GM23338 (cell line): Measurements from ENCODE around the gene PKD1. TPM values are rescaled to one million over a fixed set of nuclear protein-coding genes. Genes with fewer than 3 reads are reported as not detected.

ENCODE experiments used
- ATAC-seq: fragments of 200-7000 bp; cut with Tn5 transposase; 3 replicates; pipeline ENCODE4 v1.9.1; 2020
- DNase-seq: peaks from one replicate; pipeline ENCODE4 v3.0.0-alpha.2; 2015; ENCODE audit warnings: low spot score
- H2AFZ ChIP-seq: fragments of 200-600 bp; sonication (generic); 2 replicates; pipeline ENCODE4 v1.8.0; 2016; ENCODE audit warnings: antibody characterized with exemption, mild to moderate bottlenecking, moderate library complexity
- H3F3A ChIP-seq: fragments of 200-600 bp; sonication (generic); replicated peaks from 2 replicates; pipeline ENCODE4 v1.8.0; 2017; ENCODE audit warnings: antibody characterized with exemption, mixed run types, low read depth
- H3K27ac ChIP-seq: fragments of 200-600 bp; sonication (generic); 2 replicates; pipeline ENCODE4 v1.6.1; 2016; ENCODE audit warnings: low read depth
- H3K27me3 ChIP-seq: fragments of 200-600 bp; sonication (generic); 2 replicates; pipeline ENCODE4 v1.8.0; 2016; ENCODE audit warnings: mild to moderate bottlenecking, mixed run types, moderate library complexity; ENCODE audit not compliant: insufficient read depth
- H3K36me3 ChIP-seq: fragments of 200-600 bp; sonication (generic); 2 replicates; pipeline ENCODE4 v1.8.0; 2016; ENCODE audit warnings: mild to moderate bottlenecking; ENCODE audit not compliant: insufficient read depth
- H3K4me1 ChIP-seq: fragments of 200-600 bp; sonication (generic); 2 replicates; pipeline ENCODE4 v1.8.0; 2016; ENCODE audit warnings: mild to moderate bottlenecking, moderate library complexity; ENCODE audit not compliant: insufficient read depth
- H3K4me2 ChIP-seq: fragments of 200-600 bp; sonication (generic); 2 replicates; pipeline ENCODE4 v1.7.1; 2017; ENCODE audit warnings: mixed run types
- H3K4me3 ChIP-seq: fragments of 200-600 bp; sonication (generic); 2 replicates; pipeline ENCODE4 v1.6.1; 2016; ENCODE audit warnings: mixed run types
- H3K79me2 ChIP-seq: fragments of 200-600 bp; sonication (generic); replicated peaks from 2 replicates; pipeline ENCODE4 v1.8.0; 2017; ENCODE audit warnings: mild to moderate bottlenecking; ENCODE audit not compliant: insufficient read depth
- H3K9me2 ChIP-seq: fragments of 200-600 bp; sonication (generic); 2 replicates; pipeline ENCODE4 v1.8.0; 2017; ENCODE audit not compliant: insufficient read depth
- H4K20me1 ChIP-seq: fragments of 200-600 bp; sonication (generic); replicated peaks from 2 replicates; pipeline ENCODE4 v1.8.0; 2017; ENCODE audit warnings: mild to moderate bottlenecking; ENCODE audit not compliant: insufficient read depth
- H3K27ac Mint-ChIP-seq: 2 replicates; pipeline ENCODE4 v1.8.0; 2020; ENCODE audit warnings: inconsistent platforms, mild to moderate bottlenecking, moderate library complexity, mixed read lengths
- H3K27me3 Mint-ChIP-seq: 3 replicates; pipeline ENCODE4 v1.8.0; 2022; ENCODE audit warnings: low read depth, mild to moderate bottlenecking, moderate library complexity, mixed read lengths, inconsistent platforms; ENCODE audit not compliant: insufficient read depth, poor library complexity
- H3K36me3 Mint-ChIP-seq: 3 replicates; pipeline ENCODE4 v1.8.0; 2021; ENCODE audit warnings: low read depth, mild to moderate bottlenecking, inconsistent platforms, moderate library complexity, mixed read lengths
- H3K4me1 Mint-ChIP-seq: 3 replicates; pipeline ENCODE4 v1.8.0; 2020; ENCODE audit warnings: mild to moderate bottlenecking, inconsistent platforms, mixed read lengths
- H3K4me3 Mint-ChIP-seq: 3 replicates; pipeline ENCODE4 v1.8.0; 2021; ENCODE audit warnings: moderate library complexity, mild to moderate bottlenecking, inconsistent platforms, mixed read lengths
- H3K9me3 Mint-ChIP-seq: 3 replicates; pipeline ENCODE4 v1.8.0; 2020; ENCODE audit warnings: moderate library complexity, mild to moderate bottlenecking, inconsistent platforms, mixed read lengths
- CREB1 ChIP-seq: fragments of 250-450 bp; sonication (Bioruptor Pico); IDR thresholded peaks from 2 replicates; pipeline ENCODE4 v1.5.0; 2020; ENCODE audit warnings: low read depth, mild to moderate bottlenecking, moderate library complexity
- EZH2 ChIP-seq: fragments of 200-600 bp; sonication (generic); IDR thresholded peaks from one replicate; pipeline ENCODE4 v1.8.0; 2017; ENCODE audit warnings: antibody characterized with exemption, mild to moderate bottlenecking, low read depth; ENCODE audit not compliant: unreplicated experiment
- EZH2phosphoT487 ChIP-seq: fragments of 200-600 bp; sonication (generic); IDR thresholded peaks from one replicate; pipeline ENCODE4 v1.8.1; 2018; ENCODE audit warnings: antibody characterized with exemption; ENCODE audit not compliant: unreplicated experiment
- POLR2AphosphoS5 ChIP-seq: IDR thresholded peaks from 2 replicates; pipeline ENCODE4 v1.6.1; 2016; ENCODE audit warnings: antibody characterized with exemption, low read depth
- STAT1 ChIP-seq: IDR thresholded peaks from one replicate; pipeline ENCODE4 v1.6.1; 2016; ENCODE audit warnings: antibody characterized with exemption; ENCODE audit not compliant: unreplicated experiment
- ZNF114 ChIP-seq: fragments of 250-450 bp; sonication (Bioruptor Pico); IDR thresholded peaks from 2 replicates; pipeline ENCODE4 v1.5.0; 2020; ENCODE audit warnings: mild to moderate bottlenecking, moderate library complexity
- ZNF331 ChIP-seq: fragments of 250-450 bp; sonication (Bioruptor Pico); IDR thresholded peaks from 2 replicates; pipeline ENCODE4 v1.5.0; 2020; ENCODE audit warnings: low read depth, mild to moderate bottlenecking, moderate library complexity
- polyA plus RNA-seq: library from polyadenylated mRNA; unstranded; fragments of >200 nt; fragmentation: Nextera tagmentation; extraction: Ambion mirVana; gene quantifications from 2 replicates; pipeline ENCODE4 v1.2.1, GENCODE V29; 2016
- total RNA-seq: library from RNA; depleted of rRNA; stranded (reverse); fragments of >200 nt; shearing (Covaris generic); gene quantifications from 2 replicates; pipeline ENCODE4 v1.2.3, GENCODE V29; 2014
- TF ChIP-seq, protein P1 (sequence below): IDR thresholded peaks from one replicate; pipeline ENCODE4 v1.6.1; 2018; ENCODE audit warnings: antibody characterized with exemption; ENCODE audit not compliant: unreplicated experiment
- TF ChIP-seq, protein P2 (sequence below), 2 experiments: fragments of 200-600 bp in 1 of 2; sonication (generic) in 1 of 2; conservative IDR thresholded peaks; 2 replicates each; pipeline versions ENCODE4 v1.5.1 to v1.6.1; 2016 to 2017; ENCODE audit warnings: antibody characterized with exemption in 2 of 2, low read depth in 2 of 2, mild to moderate bottlenecking in 2 of 2, moderate library complexity in 1 of 2
- TF ChIP-seq, protein P3 (sequence below): IDR thresholded peaks from 2 replicates; pipeline ENCODE4 v1.6.1; 2016; ENCODE audit warnings: antibody characterized with exemption

Gene PKD1
- total and polyA plus RNA-seq, 2 experiments from 2014 or later = 21.1 to 107 TPM

DNA sequence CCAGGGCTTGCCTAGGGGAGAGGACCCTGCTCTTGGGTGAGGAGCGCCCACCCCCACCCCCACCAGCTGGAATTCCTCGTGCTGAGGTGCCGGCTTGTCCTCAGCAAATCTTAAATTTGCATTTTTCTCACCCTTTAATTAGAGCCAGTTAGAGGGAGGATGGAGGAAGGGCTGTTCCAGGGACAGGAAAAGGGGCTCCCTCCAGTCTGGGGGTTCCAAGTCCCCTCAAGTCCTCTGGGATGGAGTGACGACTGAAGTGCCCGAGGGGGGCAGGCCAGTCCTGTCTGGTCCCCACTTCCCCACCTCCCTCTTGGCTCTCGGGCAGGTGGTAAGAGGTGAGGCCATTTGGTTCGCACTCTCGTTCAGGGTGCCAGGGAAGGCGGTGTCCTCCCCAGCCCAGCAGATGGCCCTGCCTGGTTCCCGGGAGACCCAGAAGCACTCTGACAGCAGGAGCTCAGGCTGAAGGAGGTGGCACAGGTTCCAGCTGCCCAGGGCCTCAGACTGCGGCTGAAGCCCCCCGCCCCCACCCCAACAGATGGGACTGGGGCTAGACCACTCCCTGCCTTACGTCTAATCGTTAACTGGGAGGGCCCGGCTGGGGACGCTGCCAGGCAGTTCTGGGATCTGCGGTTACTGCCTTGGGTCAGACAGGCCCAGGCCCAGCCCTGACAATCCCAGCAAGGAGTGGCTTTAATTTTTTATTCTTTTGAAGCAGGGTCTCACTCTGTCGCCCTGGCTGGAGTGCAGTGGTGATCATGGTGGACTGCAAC lies 14.9 kb upstream of the PKD1 start:
- peaks cover 21% of the 10 kb centered on the region for H3K9me3 Mint-ChIP-seq
- peak; percentile 4 for ATAC-seq
- H3K4me3 Mint-ChIP-seq = peak overlapping the region; percentile 93
- peaks cover 30% of the 10 kb centered on the region for H3K4me1 Mint-ChIP-seq
- H3K36me3 ChIP-seq = peaks cover 21% of the 10 kb centered on the region; the same call in 1 of the 2 replicates
- H3K4me1 ChIP-seq = peaks cover 32% of the 10 kb centered on the region
- peak overlapping the region; percentile 95 for H3K27ac ChIP-seq
- H3K27me3 ChIP-seq = peaks cover 9% of the 10 kb centered on the region; the same call in 1 of the 2 replicates
- H3K27me3 Mint-ChIP-seq = peaks cover 64% of the 10 kb centered on the region
- no peaks in the 10 kb centered on the region for H3K9me2 ChIP-seq
- H4K20me1 ChIP-seq = peaks cover 33% of the 10 kb centered on the region
- H3F3A ChIP-seq = peaks cover 64% of the 10 kb centered on the region
- H3K4me2 ChIP-seq = peak overlapping the region; percentile 100
- H3K27ac Mint-ChIP-seq = peak overlapping the region; percentile 45; the same call in 1 of the 2 replicates
- H2AFZ ChIP-seq = no peak overlapping the region
- peak overlapping the region; percentile 79 for H3K4me3 ChIP-seq
- peak; percentile 80 for DNase-seq
- H3K36me3 Mint-ChIP-seq = peaks cover 45% of the 10 kb centered on the region
- peaks cover 27% of the 10 kb centered on the region for H3K79me2 ChIP-seq
- no peak for TF ChIP-seq STAT1
- TF ChIP-seq, protein P1, sequence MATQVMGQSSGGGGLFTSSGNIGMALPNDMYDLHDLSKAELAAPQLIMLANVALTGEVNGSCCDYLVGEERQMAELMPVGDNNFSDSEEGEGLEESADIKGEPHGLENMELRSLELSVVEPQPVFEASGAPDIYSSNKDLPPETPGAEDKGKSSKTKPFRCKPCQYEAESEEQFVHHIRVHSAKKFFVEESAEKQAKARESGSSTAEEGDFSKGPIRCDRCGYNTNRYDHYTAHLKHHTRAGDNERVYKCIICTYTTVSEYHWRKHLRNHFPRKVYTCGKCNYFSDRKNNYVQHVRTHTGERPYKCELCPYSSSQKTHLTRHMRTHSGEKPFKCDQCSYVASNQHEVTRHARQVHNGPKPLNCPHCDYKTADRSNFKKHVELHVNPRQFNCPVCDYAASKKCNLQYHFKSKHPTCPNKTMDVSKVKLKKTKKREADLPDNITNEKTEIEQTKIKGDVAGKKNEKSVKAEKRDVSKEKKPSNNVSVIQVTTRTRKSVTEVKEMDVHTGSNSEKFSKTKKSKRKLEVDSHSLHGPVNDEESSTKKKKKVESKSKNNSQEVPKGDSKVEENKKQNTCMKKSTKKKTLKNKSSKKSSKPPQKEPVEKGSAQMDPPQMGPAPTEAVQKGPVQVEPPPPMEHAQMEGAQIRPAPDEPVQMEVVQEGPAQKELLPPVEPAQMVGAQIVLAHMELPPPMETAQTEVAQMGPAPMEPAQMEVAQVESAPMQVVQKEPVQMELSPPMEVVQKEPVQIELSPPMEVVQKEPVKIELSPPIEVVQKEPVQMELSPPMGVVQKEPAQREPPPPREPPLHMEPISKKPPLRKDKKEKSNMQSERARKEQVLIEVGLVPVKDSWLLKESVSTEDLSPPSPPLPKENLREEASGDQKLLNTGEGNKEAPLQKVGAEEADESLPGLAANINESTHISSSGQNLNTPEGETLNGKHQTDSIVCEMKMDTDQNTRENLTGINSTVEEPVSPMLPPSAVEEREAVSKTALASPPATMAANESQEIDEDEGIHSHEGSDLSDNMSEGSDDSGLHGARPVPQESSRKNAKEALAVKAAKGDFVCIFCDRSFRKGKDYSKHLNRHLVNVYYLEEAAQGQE = no peak
- no peak for TF ChIP-seq EZH2
- TF ChIP-seq CREB1 (CRISPR knock-in tag) = no peak
- TF ChIP-seq EZH2phosphoT487 = no peak
- no peak for TF ChIP-seq ZNF331 (CRISPR knock-in tag)
- TF ChIP-seq POLR2AphosphoS5 = peak; percentile 44; the same call in 1 of the 2 replicates
- TF ChIP-seq, protein P2, sequence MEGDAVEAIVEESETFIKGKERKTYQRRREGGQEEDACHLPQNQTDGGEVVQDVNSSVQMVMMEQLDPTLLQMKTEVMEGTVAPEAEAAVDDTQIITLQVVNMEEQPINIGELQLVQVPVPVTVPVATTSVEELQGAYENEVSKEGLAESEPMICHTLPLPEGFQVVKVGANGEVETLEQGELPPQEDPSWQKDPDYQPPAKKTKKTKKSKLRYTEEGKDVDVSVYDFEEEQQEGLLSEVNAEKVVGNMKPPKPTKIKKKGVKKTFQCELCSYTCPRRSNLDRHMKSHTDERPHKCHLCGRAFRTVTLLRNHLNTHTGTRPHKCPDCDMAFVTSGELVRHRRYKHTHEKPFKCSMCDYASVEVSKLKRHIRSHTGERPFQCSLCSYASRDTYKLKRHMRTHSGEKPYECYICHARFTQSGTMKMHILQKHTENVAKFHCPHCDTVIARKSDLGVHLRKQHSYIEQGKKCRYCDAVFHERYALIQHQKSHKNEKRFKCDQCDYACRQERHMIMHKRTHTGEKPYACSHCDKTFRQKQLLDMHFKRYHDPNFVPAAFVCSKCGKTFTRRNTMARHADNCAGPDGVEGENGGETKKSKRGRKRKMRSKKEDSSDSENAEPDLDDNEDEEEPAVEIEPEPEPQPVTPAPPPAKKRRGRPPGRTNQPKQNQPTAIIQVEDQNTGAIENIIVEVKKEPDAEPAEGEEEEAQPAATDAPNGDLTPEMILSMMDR (conservative IDR thresholded peaks at IDR 0.05; ENCODE audit: low read depth in 2 of 2) = no peak; a peak in 1 of 4 replicates
- no peak for TF ChIP-seq ZNF114 (CRISPR knock-in tag)
- TF ChIP-seq, protein P3, sequence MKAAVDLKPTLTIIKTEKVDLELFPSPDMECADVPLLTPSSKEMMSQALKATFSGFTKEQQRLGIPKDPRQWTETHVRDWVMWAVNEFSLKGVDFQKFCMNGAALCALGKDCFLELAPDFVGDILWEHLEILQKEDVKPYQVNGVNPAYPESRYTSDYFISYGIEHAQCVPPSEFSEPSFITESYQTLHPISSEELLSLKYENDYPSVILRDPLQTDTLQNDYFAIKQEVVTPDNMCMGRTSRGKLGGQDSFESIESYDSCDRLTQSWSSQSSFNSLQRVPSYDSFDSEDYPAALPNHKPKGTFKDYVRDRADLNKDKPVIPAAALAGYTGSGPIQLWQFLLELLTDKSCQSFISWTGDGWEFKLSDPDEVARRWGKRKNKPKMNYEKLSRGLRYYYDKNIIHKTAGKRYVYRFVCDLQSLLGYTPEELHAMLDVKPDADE = 0 out of 2 replicates have a peak, but pooled peaks have one; percentile 24
